ENCODE measurements around the gene NAP1L1.

Gene NAP1L1

GRCh38 chr12:76033081-76034011 lies 51.1 kb downstream of the NAP1L1 start:
- peak overlapping the region; percentile 78; the same call in 1 of the 2 replicates for H3K4me3 ChIP-seq (ENCODE audit: low read depth, low read length)
- TF ChIP-seq, protein P1, sequence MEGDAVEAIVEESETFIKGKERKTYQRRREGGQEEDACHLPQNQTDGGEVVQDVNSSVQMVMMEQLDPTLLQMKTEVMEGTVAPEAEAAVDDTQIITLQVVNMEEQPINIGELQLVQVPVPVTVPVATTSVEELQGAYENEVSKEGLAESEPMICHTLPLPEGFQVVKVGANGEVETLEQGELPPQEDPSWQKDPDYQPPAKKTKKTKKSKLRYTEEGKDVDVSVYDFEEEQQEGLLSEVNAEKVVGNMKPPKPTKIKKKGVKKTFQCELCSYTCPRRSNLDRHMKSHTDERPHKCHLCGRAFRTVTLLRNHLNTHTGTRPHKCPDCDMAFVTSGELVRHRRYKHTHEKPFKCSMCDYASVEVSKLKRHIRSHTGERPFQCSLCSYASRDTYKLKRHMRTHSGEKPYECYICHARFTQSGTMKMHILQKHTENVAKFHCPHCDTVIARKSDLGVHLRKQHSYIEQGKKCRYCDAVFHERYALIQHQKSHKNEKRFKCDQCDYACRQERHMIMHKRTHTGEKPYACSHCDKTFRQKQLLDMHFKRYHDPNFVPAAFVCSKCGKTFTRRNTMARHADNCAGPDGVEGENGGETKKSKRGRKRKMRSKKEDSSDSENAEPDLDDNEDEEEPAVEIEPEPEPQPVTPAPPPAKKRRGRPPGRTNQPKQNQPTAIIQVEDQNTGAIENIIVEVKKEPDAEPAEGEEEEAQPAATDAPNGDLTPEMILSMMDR (IDR thresholded peaks at IDR 0.05; ENCODE audit: low read depth, low read length, missing control alignments) = no peak
- DNase-seq (ENCODE audit: low read depth) = no peak

DNA sequence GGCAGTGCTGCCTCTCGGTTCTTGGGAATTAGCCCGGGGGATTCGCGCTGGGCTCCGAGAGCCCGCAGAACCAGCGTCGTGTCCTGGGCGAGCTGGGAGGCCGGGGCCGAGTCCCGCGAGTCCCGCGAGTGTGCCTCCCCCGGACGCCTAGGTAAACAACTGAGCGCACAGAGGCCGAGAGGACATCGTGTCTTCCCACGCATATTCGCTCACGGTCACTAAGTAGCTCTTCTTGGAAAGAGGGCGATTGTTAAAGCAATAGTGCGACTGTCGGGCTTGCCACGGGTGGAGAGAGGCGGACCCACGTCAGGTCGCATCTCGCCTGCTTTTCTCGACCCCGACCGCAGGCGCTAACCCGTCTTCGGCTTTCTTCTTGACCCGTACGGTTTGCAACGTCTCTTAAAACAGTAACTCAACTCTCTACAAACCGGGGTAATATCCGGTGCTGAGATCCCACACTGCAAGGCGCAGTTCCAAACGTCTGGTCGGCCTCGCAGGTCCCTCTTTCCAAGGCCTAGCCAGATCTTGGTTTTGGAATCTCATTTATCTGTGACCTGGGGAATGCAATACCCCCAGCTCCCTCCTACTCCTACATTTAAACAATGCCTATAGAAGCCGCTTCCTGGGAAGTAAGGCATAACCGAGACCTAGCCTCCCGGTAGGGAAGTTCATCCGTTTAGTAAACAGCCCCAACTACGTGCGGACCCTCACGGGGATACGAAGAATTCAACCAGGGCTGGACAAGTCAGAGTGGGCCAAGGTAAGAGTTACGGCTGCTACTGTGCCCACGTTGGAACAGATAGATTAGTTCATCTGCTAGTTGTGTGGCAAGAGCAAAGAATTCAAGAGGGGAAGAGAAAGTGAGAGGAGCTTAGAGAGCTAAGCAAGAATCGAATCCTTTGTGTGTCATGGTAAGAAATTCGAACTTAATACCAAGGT lies 52.2 kb downstream of the NAP1L1 start:
- TF ChIP-seq, protein P1 (IDR thresholded peaks at IDR 0.05; ENCODE audit: low read depth, low read length, missing control alignments) = no peak
- peak overlapping the region; percentile 78 for H3K4me3 ChIP-seq (ENCODE audit: low read depth, low read length)
- DNase-seq (ENCODE audit: low read depth) = no peak

GRCh38 chr12:76031414-76032042 lies 53.0 kb downstream of the NAP1L1 start, which contains the start of gene PHLDA1:
Gene PHLDA1, minus strand, starts transcription at chr12:76031776.
- TF ChIP-seq, protein P1 (IDR thresholded peaks at IDR 0.05; ENCODE audit: low read depth, low read length, missing control alignments) = peak; percentile 45
- peak within 1 kb of the TSS; percentile 78 for H3K4me3 ChIP-seq (ENCODE audit: low read depth, low read length)
- DNase-seq (ENCODE audit: low read depth) = peak; percentile 81

DNA sequence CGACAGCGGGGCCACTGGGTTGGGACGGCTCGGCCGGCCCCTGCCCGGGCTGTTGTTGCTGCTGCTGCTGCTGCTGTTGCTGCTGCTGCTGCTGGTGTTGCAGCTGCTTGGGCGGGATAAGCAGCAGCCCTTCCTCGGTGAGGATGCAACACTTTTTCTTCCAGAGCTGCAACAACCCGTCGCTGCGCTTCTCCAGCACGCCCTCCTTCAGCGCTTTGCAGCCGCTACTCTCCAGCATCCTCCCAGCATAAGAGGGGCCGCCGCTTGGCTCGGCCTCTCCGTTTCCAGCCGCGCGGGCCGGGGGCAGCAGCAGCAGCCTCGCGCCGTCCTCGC lies 53.4 kb downstream of the NAP1L1 start:
- no peak for DNase-seq (ENCODE audit: low read depth)
- peak overlapping the region; percentile 78 for H3K4me3 ChIP-seq (ENCODE audit: low read depth, low read length)
- TF ChIP-seq, protein P1 (IDR thresholded peaks at IDR 0.05; ENCODE audit: low read depth, low read length, missing control alignments) = no peak

- DNase-seq (ENCODE audit: low read depth) = no peak
- TF ChIP-seq, protein P1 (IDR thresholded peaks at IDR 0.05; ENCODE audit: low read depth, low read length, missing control alignments) = no peak
- H3K4me3 ChIP-seq (ENCODE audit: low read depth, low read length) = peak overlapping the region; percentile 78
These were observed 54.0 kb downstream of the NAP1L1 start for GRCh38 chr12:76030341-76031080.

DNA sequence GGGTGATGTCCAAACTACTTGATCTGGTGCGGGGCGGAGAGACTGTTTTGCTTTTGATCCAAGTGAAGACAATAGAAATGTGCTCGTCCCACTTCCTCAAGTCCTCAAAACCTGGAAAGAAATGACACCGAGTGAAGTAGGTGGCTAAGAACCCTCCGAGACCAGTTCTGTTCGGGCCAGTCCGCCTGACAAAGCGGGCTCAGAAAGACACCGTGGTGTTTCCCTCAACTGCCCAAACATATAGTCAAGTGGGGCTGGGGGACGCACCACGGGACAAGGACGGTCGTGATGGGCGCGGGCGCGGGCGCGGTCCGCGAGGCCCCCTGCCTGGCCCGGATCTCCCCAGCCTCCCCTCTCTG lies 54.5 kb downstream of the NAP1L1 start:
- peak overlapping the region; percentile 78 for H3K4me3 ChIP-seq (ENCODE audit: low read depth, low read length)
- TF ChIP-seq, protein P1 (IDR thresholded peaks at IDR 0.05; ENCODE audit: low read depth, low read length, missing control alignments) = no peak
- DNase-seq (ENCODE audit: low read depth) = no peak
